IMR-90 (cell line): Measurements from ENCODE around the gene TTLL8. TPM values are rescaled to one million over a fixed set of nuclear protein-coding genes. Genes with fewer than 3 reads are reported as not detected.
A peak's percentile ranks its signal among the peaks of the same experiment; 100 is the strongest.

Experiments used
- ATAC-seq: fragments of 200-7000 bp; cut with Tn5 transposase; 2 replicates; pipeline ENCODE4 v1.9.1; 2020; ENCODE audit warnings: low read depth, mild to moderate bottlenecking, moderate library complexity
- BruUV-seq: library from RNA; stranded (reverse); fragments of 400-500 nt; replicated peaks from 2 replicates; lab custom pipeline; 2021; lab: Mats Ljungman, UMichigan
- CTCF ChIA-PET: fragments of 300-600 bp; formaldehyde crosslinking; extraction: SDS; loops from one replicate; lab custom pipeline; 2021; ENCODE audit warnings: antibody characterized with exemption; lab: Yijun Ruan, JAX
- POLR2A ChIA-PET: fragments of 300-600 bp; sonication (Branson Sonifier 250); formaldehyde crosslinking; loops from one replicate; lab custom pipeline; 2022; ENCODE audit warnings: antibody characterized with exemption; ENCODE audit not compliant: unreplicated experiment; lab: Charles Lee
- DNase-seq: peaks from one replicate; pipeline ENCODE4 v3.0.0; 2013
- H2AFZ ChIP-seq: replicated peaks from 2 replicates; pipeline ENCODE3; 2013; ENCODE audit warnings: low read length, mild to moderate bottlenecking; ENCODE audit not compliant: poor library complexity
- H2AK5ac ChIP-seq: 2 replicates; pipeline ENCODE4 v1.6.1; 2013; ENCODE audit warnings: low read depth, low read length, inconsistent platforms
- H2AK9ac ChIP-seq: replicated peaks from 2 replicates; pipeline ENCODE3; 2013; ENCODE audit warnings: mild to moderate bottlenecking, low read depth, low read length, moderate library complexity; ENCODE audit not compliant: poor library complexity
- H2BK120ac ChIP-seq: 2 replicates; pipeline ENCODE4 v1.6.1; 2013; ENCODE audit warnings: low read depth, low read length, inconsistent platforms
- H2BK15ac ChIP-seq: 3 replicates; pipeline ENCODE4 v1.6.1; 2013; ENCODE audit warnings: low read depth, low read length, inconsistent platforms
- H2BK20ac ChIP-seq: 2 replicates; pipeline ENCODE4 v1.6.1; 2013; ENCODE audit warnings: low read depth, mild to moderate bottlenecking, inconsistent platforms, low read length, moderate library complexity
- H2BK5ac ChIP-seq: 2 replicates; pipeline ENCODE4 v1.6.1; 2013; ENCODE audit warnings: mild to moderate bottlenecking, low read depth, low read length, inconsistent platforms; ENCODE audit not compliant: poor library complexity, severe bottlenecking
- H3K14ac ChIP-seq: replicated peaks from 2 replicates; pipeline ENCODE4 v1.6.1; 2013; ENCODE audit warnings: low read depth, low read length, inconsistent platforms
- H3K18ac ChIP-seq: 2 replicates; pipeline ENCODE4 v1.6.1; 2013; ENCODE audit warnings: low read depth, low read length, control low read depth
- H3K23ac ChIP-seq: 2 replicates; pipeline ENCODE4 v1.6.1; 2013; ENCODE audit warnings: low read depth, low read length, inconsistent platforms
- H3K27ac ChIP-seq: 2 replicates; pipeline ENCODE4 v1.5.1; 2013; ENCODE audit warnings: mild to moderate bottlenecking, control low read depth, low read length; ENCODE audit not compliant: insufficient read depth
- H3K27me3 ChIP-seq: 2 replicates; pipeline ENCODE4 v1.6.1; 2013; ENCODE audit warnings: low read length; ENCODE audit not compliant: control insufficient read depth, insufficient read depth
- H3K36me3 ChIP-seq: 2 replicates; pipeline ENCODE4 v1.6.1; 2013; ENCODE audit warnings: low read length, mixed read lengths; ENCODE audit not compliant: control insufficient read depth, insufficient read depth
- H3K4ac ChIP-seq: 2 replicates; pipeline ENCODE4 v1.6.1; 2013; ENCODE audit warnings: low read depth, low read length, inconsistent platforms
- H3K4me1 ChIP-seq: 2 replicates; pipeline ENCODE4 v1.6.1; 2013; ENCODE audit warnings: low read length, mixed read lengths; ENCODE audit not compliant: control insufficient read depth, insufficient read depth
- H3K4me2 ChIP-seq: 2 replicates; pipeline ENCODE4 v1.6.1; 2013; ENCODE audit warnings: low read depth, mild to moderate bottlenecking, control low read depth, low read length, moderate library complexity
- H3K4me3 ChIP-seq: 2 replicates; pipeline ENCODE4 v1.5.1; 2013; ENCODE audit warnings: low read depth, mild to moderate bottlenecking, control low read depth, low read length, moderate library complexity; ENCODE audit not compliant: insufficient read depth
- H3K56ac ChIP-seq: 2 replicates; pipeline ENCODE4 v1.6.1; 2013; ENCODE audit warnings: low read length, inconsistent platforms; ENCODE audit not compliant: insufficient read depth; ENCODE audit errors: extremely low read depth
- H3K79me1 ChIP-seq, 2 experiments: 2 replicates each; pipeline ENCODE4 v1.6.1; 2013; ENCODE audit warnings: low read length in 2 of 2, inconsistent platforms in 1 of 2, low read depth in 1 of 2
- H3K9ac ChIP-seq: 2 replicates; pipeline ENCODE4 v1.6.1; 2013; ENCODE audit warnings: low read depth, low read length, control low read depth
- H3K9me1 ChIP-seq: 2 replicates; pipeline ENCODE4 v1.6.1; 2013; ENCODE audit warnings: low read length, inconsistent platforms; ENCODE audit not compliant: insufficient read depth
- H3K9me3 ChIP-seq: 2 replicates; pipeline ENCODE4 v1.6.1; 2013; ENCODE audit warnings: low read length; ENCODE audit not compliant: control insufficient read depth, insufficient read depth
- H4K20me1 ChIP-seq: 2 replicates; pipeline ENCODE4 v1.6.1; 2013; ENCODE audit warnings: low read length, inconsistent platforms; ENCODE audit not compliant: insufficient read depth
- H4K5ac ChIP-seq: 2 replicates; pipeline ENCODE4 v1.6.1; 2013; ENCODE audit warnings: mild to moderate bottlenecking, low read depth, low read length, control low read depth
- H4K8ac ChIP-seq, 2 experiments: 2 replicates each; pipeline ENCODE4 v1.6.1; 2013; ENCODE audit warnings: low read depth in 2 of 2, low read length in 2 of 2, control low read depth in 1 of 2, inconsistent platforms in 1 of 2
- H4K91ac ChIP-seq: 2 replicates; pipeline ENCODE4 v1.6.1; 2013; ENCODE audit warnings: low read depth, low read length, inconsistent platforms; ENCODE audit not compliant: insufficient read depth
- POLR2A ChIP-seq: IDR thresholded peaks from 2 replicates; pipeline ENCODE4 v1.6.1; 2012; ENCODE audit warnings: mild to moderate bottlenecking, low read depth, low read length
- RFX5 ChIP-seq: IDR thresholded peaks from 2 replicates; pipeline ENCODE4 v1.8.0; 2012; ENCODE audit warnings: low read depth, mild to moderate bottlenecking, low read length, moderate library complexity
- WGBS, 2 experiments: methylation state at CpG; one replicate each; pipeline versions ENCODE4 v1.1.5 to v1.1.7; 2013; ENCODE audit warnings: missing lambda C conversion rate in 2 of 2; ENCODE audit not compliant: insufficient read length in 1 of 2; ENCODE audit errors: extremely low coverage in 2 of 2; 5-methylcytosine and 5-hydroxymethylcytosine counted together
- dilution Hi-C: fragments of 300-500 bp; cut with HindIII; formaldehyde crosslinking; loops from one replicate; pipeline ENCODE4 v1.14.3; 2018; ENCODE audit warnings: low sequenced_read_pairs; ENCODE audit not compliant: unreplicated experiment
- in situ Hi-C: fragments of 300-500 bp; cut with MboI; formaldehyde crosslinking; loops from 3 replicates; pipeline ENCODE4 v1.14.3; 2019; ENCODE audit warnings: low sequenced_read_pairs, inconsistent platforms, mixed read lengths
- intact Hi-C: fragments of 100-400 bp; cut with micrococcal nuclease; formaldehyde crosslinking; loops from 2 replicates; pipeline ENCODE4 v1.10.0; 2022
- polyA plus RNA-seq, 3 experiments: library from polyadenylated mRNA; depleted of rRNA; stranded (reverse); fragments of >200 nt; gene quantifications; 2 replicates each; pipeline ENCODE4 v1.2.3, GENCODE V29; 2012; ENCODE audit warnings: low replicate concordance in 1 of 3
- total RNA-seq: library from RNA; depleted of rRNA; stranded (reverse); fragments of >200 nt; gene quantifications from 2 replicates; pipeline ENCODE4 v1.2.3, GENCODE V29; 2012
- TF ChIP-seq, protein P1 (sequence below): fragments of 150-350 bp; IDR thresholded peaks from 2 replicates; pipeline ENCODE4 v1.6.1; 2016; ENCODE audit warnings: low read depth, mild to moderate bottlenecking, low read length, moderate library complexity, borderline replicate concordance

TTLL8 gene
- total and polyA plus RNA-seq, 2 of the 4 experiments (the other 2 are of a cell fraction): not detected

DNA sequence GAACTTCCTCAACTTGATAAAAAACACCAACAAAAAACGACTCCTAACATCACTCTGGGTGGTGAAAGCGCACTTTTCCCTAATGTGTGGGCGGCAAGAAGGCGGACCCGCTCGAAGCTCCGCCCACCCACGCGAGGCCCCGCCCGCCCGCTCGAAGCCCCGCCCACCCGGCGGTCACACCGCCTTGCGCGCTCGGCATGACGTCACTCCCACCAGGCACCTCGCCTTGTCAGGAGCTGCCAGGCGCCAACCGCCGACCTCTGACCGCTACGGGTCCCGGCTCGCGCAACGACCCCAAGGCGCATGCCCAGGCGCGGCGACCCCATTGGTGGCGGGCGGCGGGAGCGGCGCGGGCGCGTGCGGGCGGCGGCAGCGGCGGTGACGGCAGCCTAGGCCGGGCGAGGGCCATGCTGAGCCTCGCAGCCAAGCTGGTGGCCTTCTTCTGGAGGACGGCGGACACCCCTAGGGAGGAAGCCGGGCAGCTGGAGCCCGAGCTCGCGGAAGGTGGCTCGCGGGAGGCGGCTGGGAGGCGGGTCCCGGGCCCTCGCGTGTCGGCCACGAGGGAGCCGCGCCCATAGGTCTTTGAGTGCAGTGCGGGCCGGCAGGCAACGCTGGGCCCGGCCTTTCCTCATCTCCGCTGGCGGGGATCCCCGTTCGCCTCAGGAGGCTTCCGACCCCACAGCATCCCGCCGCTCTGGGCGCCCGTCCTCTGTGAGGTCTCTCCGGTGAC lies 31.7 kb upstream of the TTLL8 start, which contains the start of gene MOV10L1:
Gene MOV10L1, plus strand, starts transcription at position 325 of the 730 bp plus-strand sequence. Its CDS starts 83 bp downstream, at position 408.
- Histone ChIP-seq H2AK5ac (no peak within 1 kb of the TSS), H3K36me3 (no peaks in the 10 kb centered on the region), H3K56ac (no peak within 1 kb of the TSS), H2BK15ac (no peak within 1 kb of the TSS), H3K4me3 (no peak within 1 kb of the TSS), H3K4me2 (no peak within 1 kb of the TSS), H3K9me1 (peaks cover 6% of the 10 kb centered on the region; the same call in 1 of the 2 replicates), H2BK20ac (no peak within 1 kb of the TSS), H4K8ac (no peak within 1 kb of the TSS), H3K27ac (no peak within 1 kb of the TSS), H3K9ac (no peak within 1 kb of the TSS), H2BK120ac (no peak within 1 kb of the TSS), H3K27me3 (no peaks in the 10 kb centered on the region; the same call in 1 of the 2 replicates), H3K4me1 (peaks cover 7% of the 10 kb centered on the region; the same call in 1 of the 2 replicates), H4K5ac (no peak within 1 kb of the TSS), H4K91ac (no peak within 1 kb of the TSS), H3K9me3 (peaks cover 14% of the 10 kb centered on the region), H3K18ac (no peak within 1 kb of the TSS), H2AFZ (peak within 1 kb of the TSS; percentile 37), H2BK5ac (no peak within 1 kb of the TSS), H4K20me1 (no peaks in the 10 kb centered on the region), H3K79me1 (no peaks in the 10 kb centered on the region), H3K14ac (no peak within 1 kb of the TSS), H3K23ac (no peak within 1 kb of the TSS), H2AK9ac (no peak within 1 kb of the TSS), H3K4ac (no peak within 1 kb of the TSS)
- ChIA-PET CTCF (no interaction called here), POLR2A (no interaction called here)
- dilution Hi-C loops (no loop called here), intact Hi-C loops (loop anchor here (5.0 kb wide), 1 partner anchor 52 kb away; no protein-coding TSS in a partner anchor), in situ Hi-C loops (no loop called here)
- 51% methylated on average over 36 of the region's 83 CpGs; no CpG with 5 or more reads in 1 of the 2 experiments for WGBS, 2 experiments
- ATAC-seq (peak; percentile 12; the same call in 1 of the 2 replicates), DNase-seq (no peak)
- TF ChIP-seq, protein P1, sequence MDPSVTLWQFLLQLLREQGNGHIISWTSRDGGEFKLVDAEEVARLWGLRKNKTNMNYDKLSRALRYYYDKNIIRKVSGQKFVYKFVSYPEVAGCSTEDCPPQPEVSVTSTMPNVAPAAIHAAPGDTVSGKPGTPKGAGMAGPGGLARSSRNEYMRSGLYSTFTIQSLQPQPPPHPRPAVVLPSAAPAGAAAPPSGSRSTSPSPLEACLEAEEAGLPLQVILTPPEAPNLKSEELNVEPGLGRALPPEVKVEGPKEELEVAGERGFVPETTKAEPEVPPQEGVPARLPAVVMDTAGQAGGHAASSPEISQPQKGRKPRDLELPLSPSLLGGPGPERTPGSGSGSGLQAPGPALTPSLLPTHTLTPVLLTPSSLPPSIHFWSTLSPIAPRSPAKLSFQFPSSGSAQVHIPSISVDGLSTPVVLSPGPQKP: no peak
- TF ChIP-seq RFX5 (no peak), POLR2A (no peak)
- BruUV-seq: no TSS peak
